RWPE2 (cell line): ENCODE data around the gene DMAC2.

ENCODE experiments used
- ATAC-seq: fragments of 200-7000 bp; cut with Tn5 transposase; 3 replicates; pipeline ENCODE4 v1.9.1; 2021; ENCODE audit warnings: low read depth
- DNase-seq: peaks from one replicate; pipeline ENCODE4 v3.0.0-alpha.2; 2020; ENCODE audit warnings: low spot score
- H3K27ac ChIP-seq: fragments of 450-650 bp; 2 replicates; pipeline ENCODE4 v1.5.1; 2017; ENCODE audit warnings: mild to moderate bottlenecking; ENCODE audit not compliant: poor library complexity, severe bottlenecking
- H3K27me3 ChIP-seq: fragments of 250-450 bp; sonication (Bioruptor Pico); 2 replicates; pipeline ENCODE4 v1.5.1; 2021; ENCODE audit warnings: mild to moderate bottlenecking, moderate library complexity; ENCODE audit not compliant: insufficient read depth, poor library complexity, severe bottlenecking
- H3K36me3 ChIP-seq: fragments of 250-450 bp; sonication (Bioruptor Pico); 2 replicates; pipeline ENCODE4 v1.5.1; 2020; ENCODE audit warnings: low read depth, mild to moderate bottlenecking, moderate library complexity
- H3K4me1 ChIP-seq: fragments of 250-450 bp; sonication (Bioruptor Pico); 2 replicates; pipeline ENCODE4 v1.5.1; 2021; ENCODE audit warnings: mild to moderate bottlenecking, moderate library complexity; ENCODE audit not compliant: insufficient read depth, poor library complexity, severe bottlenecking
- H3K4me3 ChIP-seq: fragments of 250-450 bp; sonication (Bioruptor Pico); 2 replicates; pipeline ENCODE4 v1.5.1; 2021; ENCODE audit warnings: mild to moderate bottlenecking, moderate library complexity; ENCODE audit not compliant: severe bottlenecking
- H3K9me3 ChIP-seq: fragments of 250-450 bp; sonication (Bioruptor Pico); 2 replicates; pipeline ENCODE4 v1.5.1; 2021; ENCODE audit warnings: mild to moderate bottlenecking, moderate library complexity; ENCODE audit not compliant: severe bottlenecking
- CTCF ChIP-seq: fragments of 450-650 bp; IDR thresholded peaks from one replicate; pipeline ENCODE4 v1.5.1; 2017; ENCODE audit warnings: mild to moderate bottlenecking, moderate library complexity; ENCODE audit not compliant: poor library complexity, severe bottlenecking

Gene DMAC2

GRCh38 chr19:41422456-41422855 lies 17.3 kb downstream of the DMAC2 start:
- H3K4me1 ChIP-seq = no peaks in the 10 kb centered on the region
- no peak for TF ChIP-seq CTCF
- H3K36me3 ChIP-seq = peaks cover 14% of the 10 kb centered on the region
- DNase-seq = no peak
- H3K27ac ChIP-seq = no peak overlapping the region
- H3K9me3 ChIP-seq = no peaks in the 10 kb centered on the region
- H3K4me3 ChIP-seq = no peak overlapping the region
- H3K27me3 ChIP-seq = no peaks in the 10 kb centered on the region
- ATAC-seq = no peak

- Histone ChIP-seq H3K27me3 (no peaks in the 10 kb centered on the region), H3K4me1 (no peaks in the 10 kb centered on the region), H3K27ac (no peak overlapping the region), H3K4me3 (no peak overlapping the region), H3K9me3 (no peaks in the 10 kb centered on the region), H3K36me3 (peaks cover 14% of the 10 kb centered on the region)
- no peak for TF ChIP-seq CTCF
- ATAC-seq (no peak), DNase-seq (no peak)
Measured at GRCh38 chr19:41421973-41422372, 17.7 kb downstream of the DMAC2 start.

GRCh38 chr19:41421314-41421713 lies 18.4 kb downstream of the DMAC2 start:
- TF ChIP-seq CTCF = no peak
- no peaks in the 10 kb centered on the region for H3K4me1 ChIP-seq
- ATAC-seq = no peak
- H3K36me3 ChIP-seq = peaks cover 14% of the 10 kb centered on the region
- no peaks in the 10 kb centered on the region for H3K27me3 ChIP-seq
- no peaks in the 10 kb centered on the region for H3K9me3 ChIP-seq
- no peak overlapping the region for H3K27ac ChIP-seq
- H3K4me3 ChIP-seq = no peak overlapping the region
- no peak for DNase-seq

DNA sequence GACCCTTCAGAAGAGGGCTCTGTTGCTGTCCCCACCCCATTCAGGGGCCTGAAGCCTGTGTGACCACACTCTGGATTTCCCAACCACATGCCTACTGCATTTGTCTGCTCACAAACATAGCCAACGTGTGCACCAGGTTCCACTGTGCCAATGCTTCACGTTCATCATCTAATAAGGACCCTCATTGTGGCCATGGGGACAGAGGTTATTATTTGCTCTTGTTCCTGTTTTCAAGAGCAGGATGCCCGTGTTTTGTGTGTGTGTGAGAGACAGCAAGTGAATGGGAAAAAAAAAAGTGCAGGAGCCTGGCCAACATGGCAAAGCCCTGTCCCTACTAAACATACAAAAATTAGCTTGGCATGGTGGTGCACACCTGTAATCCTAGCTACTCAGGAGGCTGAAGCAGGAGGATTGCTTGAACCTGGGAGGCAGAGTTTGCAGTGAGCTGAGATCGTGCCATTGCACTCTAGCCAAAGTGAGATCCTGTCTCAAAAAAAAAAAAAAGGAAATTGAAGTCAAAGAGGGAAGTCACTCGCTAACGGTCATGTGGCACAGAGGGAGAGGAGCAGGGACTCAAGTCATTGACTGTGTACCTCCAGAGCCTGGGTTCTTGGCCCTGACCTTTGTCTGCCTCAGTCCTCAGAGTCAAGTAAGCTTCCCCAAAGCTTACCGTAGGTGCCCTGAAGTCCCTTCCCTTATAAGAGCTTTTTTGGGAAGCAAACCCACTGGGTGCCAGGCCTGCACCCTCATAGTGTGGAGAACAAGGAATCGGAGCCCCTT lies 19.4 kb downstream of the DMAC2 start:
- DNase-seq = no peak
- H3K4me3 ChIP-seq = no peak overlapping the region
- H3K4me1 ChIP-seq = no peaks in the 10 kb centered on the region
- no peak overlapping the region for H3K27ac ChIP-seq
- H3K9me3 ChIP-seq = no peaks in the 10 kb centered on the region
- no peak for ATAC-seq
- no peaks in the 10 kb centered on the region for H3K27me3 ChIP-seq
- H3K36me3 ChIP-seq = peaks cover 14% of the 10 kb centered on the region
- no peak for TF ChIP-seq CTCF

GRCh38 chr19:41416194-41416674 lies 23.5 kb downstream of the DMAC2 start:
- H3K4me3 ChIP-seq = no peak overlapping the region
- no peak for TF ChIP-seq CTCF
- ATAC-seq (no peak), DNase-seq (no peak)
- no peak overlapping the region for H3K27ac ChIP-seq
- H3K36me3 ChIP-seq = peaks cover 7% of the 10 kb centered on the region
- H3K9me3 ChIP-seq = no peaks in the 10 kb centered on the region
- H3K4me1 ChIP-seq = no peaks in the 10 kb centered on the region
- H3K27me3 ChIP-seq = no peaks in the 10 kb centered on the region
